ENCODE data around the gene SORCS2.

SORCS2 gene

GRCh38 chr4:7425124-7425523, 232.8 kb downstream of the SORCS2 start:
- DNase-seq (ENCODE audit: extremely low read depth, insufficient read length), result no peak
- no peaks in the 10 kb centered on the region for H3K36me3 ChIP-seq (ENCODE audit: control insufficient read depth, insufficient read depth, low read length)
- H3K4me3 ChIP-seq (replicated peaks; ENCODE audit: low read depth, low read length), result no peak overlapping the region
- H3K27me3 ChIP-seq (replicated peaks; ENCODE audit: control insufficient read depth, insufficient read depth, low read length), result peaks cover 1% of the 10 kb centered on the region
- no peak for TF ChIP-seq CTCF (IDR thresholded peaks at IDR 0.05; ENCODE audit: insufficient read depth, low read length, poor library complexity, severe bottlenecking)

DNA sequence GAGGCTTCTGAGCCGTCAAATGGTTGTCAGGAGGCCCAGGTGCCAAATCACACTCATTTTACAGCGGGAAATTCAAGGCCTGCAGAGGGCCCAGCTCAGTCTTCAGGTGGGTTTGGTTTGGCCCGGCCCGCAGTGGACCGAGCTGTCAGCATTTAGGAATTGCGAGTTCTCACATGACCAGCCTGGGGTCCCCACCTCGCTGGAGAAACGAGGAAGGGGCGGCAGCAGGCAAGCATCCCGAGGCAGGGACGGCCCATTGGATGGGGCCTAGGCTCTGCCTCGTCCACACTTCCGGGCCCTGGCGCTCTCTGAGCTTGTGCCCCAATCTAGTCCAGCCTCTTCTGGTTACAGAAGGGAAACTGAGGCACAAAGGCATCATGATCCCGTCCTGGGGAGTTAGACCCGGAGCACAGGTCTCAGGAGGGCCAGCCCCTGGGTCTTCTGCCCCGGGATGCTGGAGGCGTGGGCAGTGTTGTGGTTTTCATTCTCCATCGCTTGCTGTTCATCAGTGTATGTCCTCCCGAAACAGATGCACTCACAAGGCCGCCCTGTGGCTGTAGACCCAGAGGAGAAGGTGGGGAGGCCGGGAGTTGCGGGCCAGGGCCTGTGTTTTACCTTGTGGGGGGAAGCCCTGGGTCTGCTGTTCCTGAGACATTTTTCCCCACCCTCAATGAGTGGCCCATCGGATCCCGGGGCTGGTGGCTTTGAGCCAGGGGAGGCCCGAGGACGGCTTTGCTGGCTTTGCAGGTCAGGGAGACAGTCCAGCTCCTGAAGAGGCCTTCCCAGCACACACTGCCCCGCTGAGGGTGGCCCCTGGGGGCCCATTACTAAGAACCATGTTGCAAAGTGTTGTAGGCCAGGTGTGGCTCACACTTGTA, 233.5 kb downstream of the SORCS2 start:
- TF ChIP-seq CTCF (IDR thresholded peaks at IDR 0.05; ENCODE audit: insufficient read depth, low read length, poor library complexity, severe bottlenecking), result no peak
- Histone ChIP-seq H3K27me3 (replicated peaks; ENCODE audit: control insufficient read depth, insufficient read depth, low read length) (peaks cover 1% of the 10 kb centered on the region), H3K36me3 (ENCODE audit: control insufficient read depth, insufficient read depth, low read length) (no peaks in the 10 kb centered on the region), H3K4me3 (replicated peaks; ENCODE audit: low read depth, low read length) (no peak overlapping the region)
- no peak for DNase-seq (ENCODE audit: extremely low read depth, insufficient read length)

GRCh38 chr4:7426525-7427171, 234.3 kb downstream of the SORCS2 start:
- peaks cover 1% of the 10 kb centered on the region for H3K27me3 ChIP-seq (replicated peaks; ENCODE audit: control insufficient read depth, insufficient read depth, low read length)
- no peaks in the 10 kb centered on the region for H3K36me3 ChIP-seq (ENCODE audit: control insufficient read depth, insufficient read depth, low read length)
- TF ChIP-seq CTCF (IDR thresholded peaks at IDR 0.05; ENCODE audit: insufficient read depth, low read length, poor library complexity, severe bottlenecking), result no peak
- no peak for DNase-seq (ENCODE audit: extremely low read depth, insufficient read length)
- H3K4me3 ChIP-seq (replicated peaks; ENCODE audit: low read depth, low read length), result no peak overlapping the region

DNA sequence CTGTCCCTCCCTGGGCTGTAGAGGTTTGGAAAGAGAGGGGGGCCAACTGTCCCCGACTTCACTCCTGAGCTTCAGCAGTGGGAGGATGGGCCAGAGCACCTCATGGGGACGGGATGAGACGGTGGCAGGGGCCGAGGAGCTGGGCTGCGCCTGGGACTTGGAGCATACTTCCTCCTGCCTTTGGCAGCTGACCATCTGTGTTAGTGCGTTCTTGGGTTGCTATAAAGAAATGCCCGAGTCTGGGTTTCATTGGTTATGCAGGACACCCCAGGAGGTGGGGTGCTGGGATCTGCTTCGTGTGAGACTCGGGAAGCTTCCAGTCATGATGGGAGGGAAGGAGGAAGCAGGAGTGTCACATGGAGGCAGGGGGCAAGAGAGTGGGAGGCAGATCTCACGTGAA, 235.0 kb downstream of the SORCS2 start:
- Histone ChIP-seq H3K36me3 (ENCODE audit: control insufficient read depth, insufficient read depth, low read length) (no peaks in the 10 kb centered on the region), H3K4me3 (replicated peaks; ENCODE audit: low read depth, low read length) (no peak overlapping the region), H3K27me3 (replicated peaks; ENCODE audit: control insufficient read depth, insufficient read depth, low read length) (peaks cover 1% of the 10 kb centered on the region)
- DNase-seq (ENCODE audit: extremely low read depth, insufficient read length), result no peak
- TF ChIP-seq CTCF (IDR thresholded peaks at IDR 0.05; ENCODE audit: insufficient read depth, low read length, poor library complexity, severe bottlenecking), result no peak

GRCh38 chr4:7427831-7428260, 235.5 kb downstream of the SORCS2 start:
- Histone ChIP-seq H3K36me3 (ENCODE audit: control insufficient read depth, insufficient read depth, low read length) (no peaks in the 10 kb centered on the region), H3K27me3 (replicated peaks; ENCODE audit: control insufficient read depth, insufficient read depth, low read length) (peaks cover 1% of the 10 kb centered on the region), H3K4me3 (replicated peaks; ENCODE audit: low read depth, low read length) (no peak overlapping the region)
- TF ChIP-seq CTCF (IDR thresholded peaks at IDR 0.05; ENCODE audit: insufficient read depth, low read length, poor library complexity, severe bottlenecking), result no peak
- DNase-seq (ENCODE audit: extremely low read depth, insufficient read length), result no peak

Measured in GM06990 (cell line).